ENCODE data around the gene SCNN1B. TPM values are rescaled to one million over a fixed set of nuclear protein-coding genes. Genes with fewer than 3 reads are reported as not detected.

Gene SCNN1B
- total RNA-seq, 2 donors from 2014 or later: 4.7 TPM; not detected in 1

- Histone ChIP-seq H3K9me3 (no peaks in the 10 kb centered on the region), H3K4me1 (no peaks in the 10 kb centered on the region), H3K36me3 (replicated peaks in 1 of 2; ENCODE audit: insufficient read depth in 1 of 2, low read depth in 2 of 2) (no peaks in the 10 kb centered on the region), H3K4me3 (no peak overlapping the region), H3K27me3 (peaks cover 0 to 2% of the 10 kb centered on the region in 2 donors), H3K27ac (no peak overlapping the region)
- ATAC-seq: no peak
- no peak for TF ChIP-seq POLR2A (IDR thresholded peaks at IDR 0.05)
- no peak for TF ChIP-seq CTCF (IDR thresholded peaks at IDR 0.05)
- intact Hi-C loops (cut with DNase I): no loop called here
- DNase-seq: no peak
- WGBS, 2 donors: 68 to 70% methylated on average over 4 of the region's 4 CpGs
These were observed 16.0 kb upstream of the SCNN1B start for GRCh38 chr16:23286131-23286532.

GRCh38 chr16:23288209-23288608, 13.9 kb upstream of the SCNN1B start:
- Histone ChIP-seq H3K27me3 (no peaks in the 10 kb centered on the region), H3K4me1 (no peaks in the 10 kb centered on the region), H3K36me3 (replicated peaks in 1 of 2; ENCODE audit: insufficient read depth in 1 of 2, low read depth in 2 of 2) (no peaks in the 10 kb centered on the region), H3K9me3 (no peaks in the 10 kb centered on the region), H3K4me3 (no peak overlapping the region), H3K27ac (no peak overlapping the region)
- WGBS, 2 donors: 56 to 66% methylated on average over 3 of the region's 3 CpGs
- ATAC-seq (no peak), DNase-seq (no peak)
- intact Hi-C loops (cut with DNase I): no loop called here
- TF ChIP-seq CTCF (IDR thresholded peaks at IDR 0.05): no peak

GRCh38 chr16:23288726-23289512, 13.2 kb upstream of the SCNN1B start:
- H3K9me3 ChIP-seq: no peaks in the 10 kb centered on the region
- no peaks in the 10 kb centered on the region for H3K27me3 ChIP-seq
- 71 to 84% methylated on average over 8 to 9 of the region's 9 CpGs for WGBS, 2 donors
- TF ChIP-seq POLR2A (IDR thresholded peaks at IDR 0.05) (no peak), CTCF (IDR thresholded peaks at IDR 0.05) (no peak)
- ATAC-seq (no peak), DNase-seq (no peak)
- intact Hi-C loops (cut with DNase I): no loop called here
- no peaks in the 10 kb centered on the region for H3K4me1 ChIP-seq
- H3K27ac ChIP-seq: no peak overlapping the region
- H3K4me3 ChIP-seq: no peak overlapping the region
- no peaks in the 10 kb centered on the region for H3K36me3 ChIP-seq (replicated peaks in 1 of 2; ENCODE audit: insufficient read depth in 1 of 2, low read depth in 2 of 2)

GRCh38 chr16:23290189-23291062, 11.7 kb upstream of the SCNN1B start:
- DNase-seq: no peak
- intact Hi-C loops (cut with DNase I): no loop called here
- no peak for TF ChIP-seq POLR2A (IDR thresholded peaks at IDR 0.05)
- TF ChIP-seq CTCF (IDR thresholded peaks at IDR 0.05): no peak
- Histone ChIP-seq H3K9me3 (no peaks in the 10 kb centered on the region), H3K4me1 (no peaks in the 10 kb centered on the region), H3K27me3 (no peaks in the 10 kb centered on the region), H3K36me3 (replicated peaks in 1 of 2; ENCODE audit: insufficient read depth in 1 of 2, low read depth in 2 of 2) (no peaks in the 10 kb centered on the region), H3K4me3 (no peak overlapping the region), H3K27ac (no peak overlapping the region)
- ATAC-seq: no peak
- 65 to 69% methylated on average over 12 of the region's 12 CpGs for WGBS, 2 donors

All from body of pancreas (tissue), 4 donors.